CD14-positive monocyte (primary cell): ENCODE results near the gene ATP1B1. TPM values are rescaled to one million over a fixed set of nuclear protein-coding genes. Genes with fewer than 3 reads are reported as not detected.

Experiments used
- DNase-seq, 3 donors: peaks; one replicate each; pipeline ENCODE4 v3.0.0-alpha.2; 2011 to 2022
- H2AFZ ChIP-seq: 2 replicates; pipeline ENCODE4 v1.6.0; 2012; ENCODE audit warnings: mild to moderate bottlenecking, low read depth, low read length, inconsistent platforms; ENCODE audit not compliant: insufficient read depth, poor library complexity, severe bottlenecking
- H3K27ac ChIP-seq, 2 donors: 1 replicate in 1 of 2; 2 replicates in 1 of 2; pipeline ENCODE4 v1.5.1; 2012 to 2013; ENCODE audit warnings: low read length in 2 of 2, control low read depth in 1 of 2, inconsistent platforms in 1 of 2, low read depth in 1 of 2, mild to moderate bottlenecking in 1 of 2
- H3K27me3 ChIP-seq, 2 donors: one replicate each; pipeline versions ENCODE4 v1.6.0 to v1.6.1; 2011 to 2013; ENCODE audit warnings: low read length in 2 of 2; ENCODE audit not compliant: control insufficient read depth in 2 of 2, insufficient read depth in 2 of 2
- H3K36me3 ChIP-seq, 2 donors: replicated peaks in 1 of 2; 1 replicate in 1 of 2; 2 replicates in 1 of 2; pipeline versions ENCODE4 v1.5.1 to v1.6.1; 2012 to 2013; ENCODE audit warnings: low read length in 2 of 2, control low read depth in 1 of 2, inconsistent platforms in 1 of 2, mild to moderate bottlenecking in 1 of 2; ENCODE audit not compliant: insufficient read depth in 2 of 2, control insufficient read depth in 1 of 2
- H3K4me1 ChIP-seq, 2 donors: 1 replicate in 1 of 2; 2 replicates in 1 of 2; pipeline versions ENCODE4 v1.5.1 to v1.6.1; 2012 to 2013; ENCODE audit warnings: low read length in 2 of 2, control low read depth in 1 of 2, inconsistent platforms in 1 of 2, mild to moderate bottlenecking in 1 of 2, moderate library complexity in 1 of 2; ENCODE audit not compliant: insufficient read depth in 2 of 2, control insufficient read depth in 1 of 2
- H3K4me2 ChIP-seq: replicated peaks from 2 replicates; pipeline ENCODE3; 2012; ENCODE audit warnings: low read length, moderate library complexity, mild to moderate bottlenecking; ENCODE audit not compliant: poor library complexity, severe bottlenecking; ENCODE audit errors: extremely low read depth
- H3K4me3 ChIP-seq, 3 experiments: fragments of 200-600 bp in 1 of 3; sonication (generic) in 1 of 3; replicated peaks in 1 of 3; 1 replicate in 2 of 3; 2 replicates in 1 of 3; pipeline ENCODE4 v1.5.1; 2011 to 2013; ENCODE audit warnings: low read length in 3 of 3, mild to moderate bottlenecking in 3 of 3, control low read depth in 2 of 3, low read depth in 2 of 3, inconsistent platforms in 1 of 3, moderate library complexity in 1 of 3
- H3K79me2 ChIP-seq: 2 replicates; pipeline ENCODE4 v1.6.0; 2012; ENCODE audit warnings: mild to moderate bottlenecking, control low read depth, inconsistent platforms, low read length, moderate library complexity; ENCODE audit not compliant: insufficient read depth
- H3K9ac ChIP-seq: 2 replicates; pipeline ENCODE4 v1.6.0; 2017; ENCODE audit warnings: low read length, mild to moderate bottlenecking; ENCODE audit not compliant: insufficient read depth, poor library complexity, severe bottlenecking
- H3K9me3 ChIP-seq, 2 donors: replicated peaks in 1 of 2; 1 replicate in 1 of 2; 2 replicates in 1 of 2; pipeline versions ENCODE4 v1.5.1 to v1.6.1; 2012 to 2013; ENCODE audit warnings: low read length in 2 of 2, control low read depth in 1 of 2; ENCODE audit not compliant: control insufficient read depth in 1 of 2, insufficient read depth in 1 of 2
- H4K20me1 ChIP-seq: 2 replicates; pipeline ENCODE4 v1.6.0; 2012; ENCODE audit warnings: mild to moderate bottlenecking, low read length, control low read depth, moderate library complexity; ENCODE audit not compliant: insufficient read depth
- H3K27ac Mint-ChIP-seq, 7 donors: one replicate each; pipeline ENCODE4 v1.8.0; 2020; ENCODE audit warnings: mild to moderate bottlenecking in 7 of 7, mixed read lengths in 7 of 7, moderate library complexity in 6 of 7, inconsistent platforms in 2 of 7
- H3K27me3 Mint-ChIP-seq, 3 donors: one replicate each; pipeline ENCODE4 v1.8.0; 2021 to 2022; ENCODE audit warnings: low read depth in 3 of 3, mild to moderate bottlenecking in 3 of 3, mixed read lengths in 3 of 3, moderate library complexity in 3 of 3, inconsistent platforms in 1 of 3
- H3K36me3 Mint-ChIP-seq, 2 donors: one replicate each; pipeline ENCODE4 v1.8.0; 2020; ENCODE audit warnings: mixed read lengths in 2 of 2, inconsistent platforms in 1 of 2, mild to moderate bottlenecking in 1 of 2
- H3K4me1 Mint-ChIP-seq: one replicate; pipeline ENCODE4 v1.8.0; 2020; ENCODE audit warnings: mild to moderate bottlenecking, mixed read lengths
- H3K4me3 Mint-ChIP-seq, 2 donors: one replicate each; pipeline ENCODE4 v1.8.0; 2020; ENCODE audit warnings: mild to moderate bottlenecking in 2 of 2, mixed read lengths in 2 of 2, moderate library complexity in 1 of 2
- H3K9me3 Mint-ChIP-seq, 7 donors: one replicate each; pipeline ENCODE4 v1.8.0; 2020 to 2022; ENCODE audit warnings: mixed read lengths in 7 of 7, mild to moderate bottlenecking in 6 of 7, moderate library complexity in 6 of 7, inconsistent platforms in 2 of 7
- CTCF ChIP-seq: fragments of 200-600 bp; IDR thresholded peaks from one replicate; pipeline ENCODE4 v1.8.0; 2022; ENCODE audit warnings: antibody characterized with exemption, mild to moderate bottlenecking
- WGBS: methylation state at CpG from one replicate; pipeline ENCODE4 v1.1.5; 2013; ENCODE audit warnings: missing lambda C conversion rate; ENCODE audit not compliant: insufficient coverage; 5-methylcytosine and 5-hydroxymethylcytosine counted together
- intact Hi-C, 2 donors: fragments of 100-400 bp; cut with micrococcal nuclease; formaldehyde crosslinking; loops; one replicate each; pipeline versions ENCODE4 v1.15.0 to v1.15.1; 2023
- polyA plus RNA-seq, 3 donors: library from polyadenylated mRNA; depleted of rRNA in 1 of 3; unstranded in 2 of 3; stranded (reverse) in 1 of 3; fragments of 300-500 nt in 2 of 3; fragments of >200 nt in 1 of 3; fragmentation: Illumina TruSeq in 2 of 3; gene quantifications; 1 replicate in 2 of 3; 2 replicates in 1 of 3; pipeline ENCODE4 v1.2.3, GENCODE V29; 2012 to 2021

Gene ATP1B1
- polyA plus RNA-seq, 3 donors, result 0.63 to 5.1 (median 0.72) TPM

DNA sequence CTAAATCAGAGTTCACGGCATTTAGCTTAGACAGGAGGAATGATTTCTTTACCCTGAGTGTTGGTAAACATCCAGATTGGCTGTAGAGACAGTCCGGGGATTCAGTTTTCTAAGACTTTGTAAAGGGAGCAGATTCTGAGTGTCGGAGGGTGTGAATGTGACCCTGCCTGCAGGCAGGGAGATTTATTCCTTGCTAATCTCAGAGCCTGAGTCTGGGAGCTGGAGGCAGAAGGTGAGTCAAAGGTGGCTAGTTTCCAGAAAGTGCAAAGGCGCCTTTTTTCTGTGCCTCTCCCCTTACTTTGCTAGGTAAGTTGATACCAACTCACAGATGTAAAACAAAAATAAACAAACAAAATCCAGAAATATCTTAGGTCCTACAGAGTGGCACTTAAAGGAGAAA is 11.7 kb downstream of the ATP1B1 start:
- H3K4me3 ChIP-seq, result no peak overlapping the region

DNA sequence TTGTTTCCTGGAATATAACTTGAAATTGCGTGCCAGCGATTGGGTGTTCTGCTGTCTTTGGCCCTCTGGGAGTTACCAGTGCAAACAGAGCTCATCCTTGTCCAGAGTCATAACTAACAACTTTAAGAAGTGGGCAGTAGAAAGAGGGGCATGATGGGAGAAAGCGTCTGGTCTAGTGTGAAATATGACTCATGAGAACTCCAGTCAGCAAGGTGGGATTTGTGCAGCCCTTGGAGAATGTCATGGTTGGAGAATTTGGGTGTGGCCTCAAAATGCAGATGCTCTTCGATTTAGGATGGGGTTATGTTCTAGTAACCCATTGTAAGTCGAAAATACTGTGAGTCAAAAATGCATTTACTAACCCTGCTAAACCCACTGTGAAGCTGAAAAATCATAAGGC is 12.9 kb downstream of the ATP1B1 start:
- H3K27ac ChIP-seq, result no peak overlapping the region
- no peaks in the 10 kb centered on the region for H3K36me3 ChIP-seq
- peaks cover 28% of the 10 kb centered on the region for H3K4me1 Mint-ChIP-seq
- no peak overlapping the region for H3K4me3 ChIP-seq
- H3K9ac ChIP-seq, result no peak overlapping the region
- no peaks in the 10 kb centered on the region for H4K20me1 ChIP-seq
- peak overlapping the region in 1 of 7 donors; percentile 25 for H3K27ac Mint-ChIP-seq
- no peaks in the 10 kb centered on the region for H3K9me3 Mint-ChIP-seq
- no peak for TF ChIP-seq CTCF
- WGBS, result 100% methylated on average over 2 of the region's 5 CpGs
- no peaks in the 10 kb centered on the region for H3K79me2 ChIP-seq
- H3K27me3 Mint-ChIP-seq, result no peaks in the 10 kb centered on the region
- no peaks in the 10 kb centered on the region for H3K27me3 ChIP-seq
- intact Hi-C loops, result no loop called here
- peaks cover 3 to 5% of the 10 kb centered on the region in 2 donors for H3K36me3 Mint-ChIP-seq
- no peak overlapping the region for H2AFZ ChIP-seq
- peaks cover 14 to 17% of the 10 kb centered on the region in 2 donors for H3K4me1 ChIP-seq
- no peak for DNase-seq
- no peak overlapping the region for H3K4me2 ChIP-seq
- no peaks in the 10 kb centered on the region for H3K9me3 ChIP-seq
- H3K4me3 Mint-ChIP-seq, result no peak overlapping the region

More for the DNA sequence above, 11.7 kb downstream of the ATP1B1 start:
- Histone ChIP-seq H3K79me2 (no peaks in the 10 kb centered on the region), H3K36me3 (no peaks in the 10 kb centered on the region), H3K27me3 (no peaks in the 10 kb centered on the region), H3K4me2 (no peak overlapping the region), H4K20me1 (no peaks in the 10 kb centered on the region), H3K27ac (no peak overlapping the region), H3K9me3 (no peaks in the 10 kb centered on the region), H3K9ac (no peak overlapping the region), H3K4me1 (peaks cover 14 to 17% of the 10 kb centered on the region in 2 donors), H2AFZ (no peak overlapping the region)
- peaks cover 27% of the 10 kb centered on the region for H3K4me1 Mint-ChIP-seq
- no peaks in the 10 kb centered on the region for H3K9me3 Mint-ChIP-seq
- peaks cover 8 to 9% of the 10 kb centered on the region in 2 donors for H3K36me3 Mint-ChIP-seq
- no peaks in the 10 kb centered on the region for H3K27me3 Mint-ChIP-seq
- TF ChIP-seq CTCF, result no peak
- intact Hi-C loops, result no loop called here
- DNase-seq, result no peak
- H3K27ac Mint-ChIP-seq, result no peak overlapping the region
- 100% methylated on average over 3 of the region's 4 CpGs for WGBS
- H3K4me3 Mint-ChIP-seq, result no peak overlapping the region
